GM12878 (cell line): ENCODE measurements around the gene WDR31.

Experiments used
- LARP7 ChIP-seq: fragments of 450-650 bp; IDR thresholded peaks from 2 replicates; pipeline ENCODE4 v1.6.1; 2017; ENCODE audit warnings: mild to moderate bottlenecking
- TF ChIP-seq, protein P1 (sequence below), 3 experiments: IDR thresholded peaks in 2 of 3; conservative IDR thresholded peaks in 1 of 3; 2 replicates each; pipeline ENCODE4 v1.5.1; 2011; ENCODE audit warnings: low read depth in 3 of 3, low read length in 3 of 3, mild to moderate bottlenecking in 3 of 3, control low read depth in 2 of 3, moderate library complexity in 2 of 3, inconsistent platforms in 1 of 3, mixed read lengths in 1 of 3; ENCODE audit not compliant: control insufficient read depth in 2 of 3, insufficient read depth in 1 of 3; ENCODE audit errors: extremely low read depth in 1 of 3

DNA sequence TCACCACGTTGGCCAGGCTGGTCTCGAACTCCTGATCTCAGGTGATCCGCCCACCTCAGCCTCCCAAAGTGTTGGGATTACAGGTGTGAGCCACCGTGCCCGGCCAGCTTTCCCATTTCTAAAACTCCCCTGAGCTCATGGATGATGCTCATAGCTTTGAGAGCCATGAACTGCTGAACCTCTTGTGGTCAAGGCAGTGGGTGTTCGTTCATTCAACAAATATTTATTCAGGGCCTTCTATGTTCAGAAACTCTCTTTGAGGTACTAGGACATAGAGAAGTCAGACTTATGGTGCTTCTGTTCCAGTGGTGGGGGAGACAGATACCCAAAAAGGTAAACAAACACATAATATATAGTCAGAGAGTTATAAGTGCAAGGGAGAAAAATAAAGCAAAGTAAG is 11.9 kb upstream of the WDR31 start:
- TF ChIP-seq, protein P1, sequence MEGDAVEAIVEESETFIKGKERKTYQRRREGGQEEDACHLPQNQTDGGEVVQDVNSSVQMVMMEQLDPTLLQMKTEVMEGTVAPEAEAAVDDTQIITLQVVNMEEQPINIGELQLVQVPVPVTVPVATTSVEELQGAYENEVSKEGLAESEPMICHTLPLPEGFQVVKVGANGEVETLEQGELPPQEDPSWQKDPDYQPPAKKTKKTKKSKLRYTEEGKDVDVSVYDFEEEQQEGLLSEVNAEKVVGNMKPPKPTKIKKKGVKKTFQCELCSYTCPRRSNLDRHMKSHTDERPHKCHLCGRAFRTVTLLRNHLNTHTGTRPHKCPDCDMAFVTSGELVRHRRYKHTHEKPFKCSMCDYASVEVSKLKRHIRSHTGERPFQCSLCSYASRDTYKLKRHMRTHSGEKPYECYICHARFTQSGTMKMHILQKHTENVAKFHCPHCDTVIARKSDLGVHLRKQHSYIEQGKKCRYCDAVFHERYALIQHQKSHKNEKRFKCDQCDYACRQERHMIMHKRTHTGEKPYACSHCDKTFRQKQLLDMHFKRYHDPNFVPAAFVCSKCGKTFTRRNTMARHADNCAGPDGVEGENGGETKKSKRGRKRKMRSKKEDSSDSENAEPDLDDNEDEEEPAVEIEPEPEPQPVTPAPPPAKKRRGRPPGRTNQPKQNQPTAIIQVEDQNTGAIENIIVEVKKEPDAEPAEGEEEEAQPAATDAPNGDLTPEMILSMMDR (IDR thresholded peaks at IDR 0.05 in 2 of 3, conservative IDR thresholded peaks at IDR 0.05 in 1 of 3; ENCODE audit: control insufficient read depth in 2 of 3, extremely low read depth in 1 of 3, insufficient read depth in 1 of 3, low read depth in 3 of 3, low read length in 3 of 3): no peak
- no peak for TF ChIP-seq LARP7
